COLO668 (cell line): Measurements from ENCODE around the gene UBE2O.

Source experiments
- DNase-seq: peaks from one replicate; lab custom pipeline; 2025; ENCODE audit not compliant: unreplicated experiment; lab: John Stamatoyannopoulos, UW

The UBE2O gene

DNA sequence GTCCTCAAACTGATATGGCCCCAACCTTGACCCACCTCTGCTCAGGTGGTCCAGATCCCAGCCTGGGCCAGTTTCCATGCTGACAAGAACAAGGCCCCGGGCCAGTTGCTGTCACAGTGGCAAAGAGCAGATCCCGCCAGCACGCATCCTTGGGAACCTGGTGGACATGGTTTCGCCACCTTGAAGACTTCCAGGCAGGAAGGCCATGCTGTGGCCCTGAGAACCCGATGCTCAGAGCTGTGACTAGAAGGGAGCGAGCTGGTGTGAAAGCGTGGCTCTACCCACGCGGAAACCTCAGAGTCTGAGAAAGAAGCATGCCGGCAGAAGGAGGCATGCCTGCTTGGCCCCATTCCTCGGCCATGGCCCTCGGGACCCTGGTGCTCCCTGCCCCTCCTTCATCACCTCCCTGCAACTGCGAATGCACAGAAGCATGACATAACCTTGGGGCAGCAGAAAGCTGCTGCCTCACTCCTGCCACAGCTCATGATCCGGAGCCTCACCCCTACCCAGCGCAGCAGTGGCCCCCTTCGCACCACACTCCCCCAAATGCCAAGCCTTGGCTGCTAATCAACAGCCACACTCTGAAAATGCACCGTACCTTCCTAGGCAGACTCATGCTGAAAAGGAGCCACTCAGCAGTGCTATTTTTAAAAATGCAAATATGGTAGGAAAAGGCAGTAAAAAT lies 33.2 kb downstream of the UBE2O start:
- DNase-seq = no peak

DNA sequence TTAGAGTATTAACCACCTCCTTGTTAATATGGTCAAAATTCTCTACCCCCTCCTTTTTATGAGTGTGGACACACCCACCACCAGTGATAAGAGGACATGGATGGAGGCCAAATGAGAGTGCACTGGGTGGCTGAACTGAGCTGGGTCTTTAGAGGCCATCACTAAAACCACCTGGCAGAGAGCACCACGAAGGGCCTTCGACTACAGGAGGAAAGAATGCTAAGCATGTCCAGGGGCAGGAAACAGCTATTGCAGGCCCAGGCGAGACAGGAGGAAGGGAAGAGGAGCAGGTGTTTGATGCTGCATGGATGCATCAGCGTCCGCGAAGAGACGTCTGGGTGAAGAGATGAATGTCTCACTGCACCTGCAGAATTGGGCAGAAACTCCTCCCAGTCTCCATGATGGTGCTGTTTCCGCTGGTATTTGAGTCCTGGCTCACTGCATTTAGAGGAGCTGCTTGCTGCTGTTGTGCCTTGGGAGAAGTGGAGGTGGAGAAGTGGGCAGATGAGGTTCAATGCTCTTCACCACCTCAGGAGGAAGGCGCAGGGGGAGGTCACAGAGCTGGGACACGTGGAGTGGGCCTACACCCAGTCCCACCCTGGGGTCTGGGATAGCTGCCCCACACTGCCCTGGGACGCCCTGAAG lies 35.3 kb downstream of the UBE2O start:
- DNase-seq = peak; percentile 32

DNA sequence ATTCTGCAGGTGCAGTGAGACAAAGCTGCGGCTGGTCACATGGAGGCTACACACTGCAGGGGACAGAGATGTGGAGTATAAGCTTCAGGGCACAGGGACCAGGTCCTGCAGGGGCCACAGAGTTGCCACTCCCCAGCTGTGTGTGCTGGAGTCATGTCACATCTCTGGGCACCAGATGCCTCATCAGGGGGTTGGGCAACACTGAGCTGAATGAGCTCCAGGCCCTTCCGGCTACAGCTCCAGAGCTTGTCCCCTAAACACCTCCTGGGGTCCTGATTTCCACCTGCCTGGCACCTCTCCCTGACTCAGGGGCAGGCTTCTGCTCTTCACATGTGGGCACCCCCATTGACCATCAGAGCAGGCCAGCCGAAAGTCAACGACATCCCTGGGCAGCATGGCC lies 36.1 kb downstream of the UBE2O start:
- no peak for DNase-seq

DNA sequence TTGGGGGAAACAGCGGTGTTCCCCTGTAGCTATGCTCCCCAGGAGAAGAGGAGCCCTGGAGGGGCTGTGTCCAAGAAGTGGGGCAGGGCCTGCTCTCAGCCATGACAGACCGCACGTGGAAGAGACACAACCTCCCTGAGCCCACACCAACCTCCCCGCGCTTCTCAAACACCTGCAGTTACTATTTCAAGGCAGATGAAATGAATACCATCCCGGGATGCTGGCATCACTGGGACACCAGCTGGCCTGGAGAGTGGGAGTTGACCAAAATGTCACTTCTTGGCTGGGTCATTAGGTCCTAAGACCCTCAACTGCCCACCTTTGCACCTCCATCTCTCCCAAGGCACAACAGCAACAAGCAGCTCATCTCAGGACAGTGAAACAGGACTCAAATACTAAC lies 36.5 kb downstream of the UBE2O start:
- DNase-seq = no peak

DNA sequence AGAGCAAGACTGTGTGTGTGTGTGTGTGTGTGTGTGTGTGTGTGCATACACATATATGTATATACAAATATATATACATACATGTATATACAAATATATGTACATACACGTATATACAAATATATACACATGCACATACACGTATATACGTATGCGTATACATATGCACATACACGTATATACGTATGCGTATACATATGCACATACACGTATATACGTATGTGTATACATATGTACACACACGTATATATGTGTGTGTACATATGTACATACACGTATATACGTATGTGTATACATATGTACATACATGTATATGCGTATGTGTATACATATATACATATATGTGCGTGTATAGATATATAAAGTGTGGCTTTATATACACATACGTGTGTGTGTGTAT lies 37.2 kb downstream of the UBE2O start:
- DNase-seq = no peak

DNA sequence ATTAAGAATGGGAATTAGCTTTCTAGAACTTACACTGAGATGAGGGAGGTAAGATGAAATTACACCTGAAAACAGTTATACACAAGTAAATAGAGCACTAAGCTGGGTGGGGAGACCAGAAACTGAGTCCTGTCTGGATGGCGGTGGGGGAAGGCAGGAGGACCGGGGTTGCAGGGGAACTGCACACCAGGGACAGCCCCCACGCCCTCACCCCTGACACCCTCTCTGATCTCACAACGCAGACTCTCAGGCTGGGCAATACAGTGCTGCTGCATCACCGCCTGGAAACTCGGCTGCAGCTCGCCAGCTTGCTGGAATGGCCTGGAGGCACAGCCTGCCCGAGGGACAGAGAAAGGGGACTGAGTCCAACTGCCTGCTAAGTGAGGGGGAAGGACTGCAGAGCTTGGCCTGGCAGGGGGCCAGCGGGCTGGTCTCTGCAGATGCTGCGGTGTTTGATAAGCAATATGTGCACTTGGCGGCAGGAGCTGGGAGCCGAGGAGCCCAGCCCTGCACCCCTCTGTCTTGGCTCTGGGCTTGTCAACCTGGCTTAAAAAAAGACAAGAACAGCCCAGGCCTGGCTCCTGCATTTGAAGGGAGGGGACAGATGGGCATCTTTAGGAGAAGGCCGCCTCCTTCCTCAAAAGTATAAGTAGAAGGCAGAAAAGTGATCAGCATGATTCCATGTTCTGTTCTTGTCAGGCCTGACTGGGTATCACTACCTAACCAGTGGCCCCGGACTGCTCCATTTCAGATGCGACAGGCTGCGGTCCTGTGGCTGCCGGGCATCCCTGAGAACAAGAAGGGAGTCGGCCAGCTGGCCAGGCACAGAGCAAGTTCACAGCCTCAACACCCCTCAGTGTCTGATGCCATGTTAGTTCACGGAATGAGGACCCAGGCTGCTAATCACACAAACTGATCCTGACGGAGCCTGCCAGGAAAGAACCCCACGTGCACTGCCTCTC lies 38.3 kb downstream of the UBE2O start:
- DNase-seq = peak; percentile 23

DNA sequence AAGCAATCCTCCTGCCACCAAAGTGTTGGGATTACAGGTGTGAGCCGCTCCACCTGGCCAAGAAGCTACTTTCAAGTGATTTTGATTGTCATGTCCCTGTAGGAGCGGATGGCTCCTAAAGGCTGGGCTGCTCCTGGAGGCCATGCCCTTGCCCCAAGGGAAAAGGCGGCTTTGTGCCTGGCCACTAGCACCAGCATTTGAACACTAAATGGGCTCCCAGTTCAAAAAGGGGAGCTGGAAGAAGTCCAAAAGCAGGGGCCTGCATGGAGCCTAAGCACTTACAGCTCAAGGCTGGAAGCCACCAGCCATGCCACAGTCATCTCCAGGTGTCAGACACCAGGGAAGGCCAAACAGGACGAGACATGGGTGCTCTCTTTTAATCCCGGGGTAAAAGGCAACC lies 41.7 kb downstream of the UBE2O start:
- DNase-seq = no peak

DNA sequence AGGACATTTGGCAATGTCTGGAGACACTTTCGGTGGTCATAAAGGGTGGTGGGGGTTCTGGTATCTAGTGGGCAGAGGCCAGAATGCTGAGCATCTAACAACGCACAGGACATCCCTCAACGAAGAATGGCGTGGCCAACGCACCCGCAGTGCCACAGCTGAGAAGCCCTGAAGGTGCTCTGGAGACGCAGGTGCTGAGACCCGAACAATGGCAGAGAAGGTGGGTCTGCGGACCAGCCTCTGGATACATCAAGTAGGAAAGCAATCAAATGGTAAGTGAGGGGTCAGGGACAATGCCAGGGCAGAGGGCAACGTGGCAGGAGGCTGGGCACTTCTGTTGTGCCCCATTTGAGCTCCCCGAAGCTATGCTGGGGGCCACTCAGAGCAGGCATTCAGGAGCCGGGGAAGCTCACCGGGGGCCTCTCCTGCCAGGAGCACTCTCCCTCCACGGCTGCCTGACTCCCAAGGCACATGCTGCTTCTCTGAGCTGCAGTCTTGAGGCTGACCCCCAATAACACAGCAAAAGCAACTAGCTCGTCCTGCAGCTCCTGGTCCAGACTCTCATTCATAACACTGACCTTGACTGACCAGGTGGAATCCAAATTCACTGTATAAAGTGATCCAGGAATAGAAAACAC lies 42.5 kb downstream of the UBE2O start:
- no peak for DNase-seq

DNA sequence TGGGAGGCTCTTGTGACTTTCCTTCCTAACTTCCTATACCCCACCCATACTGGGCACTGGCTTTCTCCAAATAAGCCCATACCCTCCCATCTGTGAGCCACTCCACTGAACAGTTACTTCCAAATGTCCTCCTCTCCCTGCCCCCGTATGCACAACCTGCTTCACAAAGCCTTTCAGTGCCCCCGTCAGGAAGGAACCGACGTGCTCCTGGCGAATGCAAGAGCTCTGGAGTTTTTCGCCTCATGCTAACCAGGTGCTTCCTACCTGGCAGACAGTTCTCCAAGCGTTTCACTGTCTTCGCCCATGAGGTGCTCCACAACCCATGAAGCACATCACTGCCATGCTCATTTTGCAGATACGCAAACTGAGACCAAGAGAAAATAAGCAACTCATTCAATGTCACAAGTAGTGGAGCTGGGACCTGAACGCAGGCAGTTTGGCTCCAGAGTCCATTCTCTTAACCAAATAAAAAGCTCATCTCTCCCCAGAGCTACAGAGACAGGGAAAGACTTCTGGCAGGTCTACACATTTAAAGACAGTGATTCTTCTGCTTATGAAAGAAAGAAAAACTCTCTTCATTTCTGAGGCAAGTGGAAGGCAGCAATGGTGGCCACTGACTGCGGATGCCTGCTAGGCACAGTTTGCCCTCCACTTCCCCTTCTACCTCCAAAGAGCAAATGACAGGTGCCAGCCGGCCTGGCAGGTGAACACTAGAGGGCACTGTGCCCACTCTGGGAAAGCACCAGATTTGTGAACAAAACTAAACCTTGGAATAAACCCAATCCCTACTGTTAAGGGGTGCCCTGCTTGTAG lies 44.7 kb downstream of the UBE2O start:
- DNase-seq = peak; percentile 55

DNA sequence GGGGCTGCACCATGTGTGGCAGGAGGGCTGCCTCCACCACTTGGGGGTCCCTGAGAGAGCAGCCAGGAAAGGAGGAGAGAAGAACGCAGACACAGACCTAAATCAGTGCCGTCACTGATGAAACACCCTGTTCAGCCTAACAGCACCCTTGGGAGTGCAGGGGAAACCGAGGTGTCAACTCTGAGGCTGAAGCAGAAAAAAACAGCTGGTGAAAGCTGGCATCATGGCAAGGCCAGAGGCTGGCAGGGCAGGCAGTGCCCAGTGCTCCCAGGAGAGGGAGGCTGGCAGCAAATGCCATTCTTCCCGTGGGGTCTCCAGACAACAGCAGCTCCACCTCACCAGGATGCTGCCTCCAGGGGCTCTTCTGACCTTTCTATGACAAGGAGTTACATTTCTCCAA lies 45.4 kb downstream of the UBE2O start:
- DNase-seq = no peak

DNA sequence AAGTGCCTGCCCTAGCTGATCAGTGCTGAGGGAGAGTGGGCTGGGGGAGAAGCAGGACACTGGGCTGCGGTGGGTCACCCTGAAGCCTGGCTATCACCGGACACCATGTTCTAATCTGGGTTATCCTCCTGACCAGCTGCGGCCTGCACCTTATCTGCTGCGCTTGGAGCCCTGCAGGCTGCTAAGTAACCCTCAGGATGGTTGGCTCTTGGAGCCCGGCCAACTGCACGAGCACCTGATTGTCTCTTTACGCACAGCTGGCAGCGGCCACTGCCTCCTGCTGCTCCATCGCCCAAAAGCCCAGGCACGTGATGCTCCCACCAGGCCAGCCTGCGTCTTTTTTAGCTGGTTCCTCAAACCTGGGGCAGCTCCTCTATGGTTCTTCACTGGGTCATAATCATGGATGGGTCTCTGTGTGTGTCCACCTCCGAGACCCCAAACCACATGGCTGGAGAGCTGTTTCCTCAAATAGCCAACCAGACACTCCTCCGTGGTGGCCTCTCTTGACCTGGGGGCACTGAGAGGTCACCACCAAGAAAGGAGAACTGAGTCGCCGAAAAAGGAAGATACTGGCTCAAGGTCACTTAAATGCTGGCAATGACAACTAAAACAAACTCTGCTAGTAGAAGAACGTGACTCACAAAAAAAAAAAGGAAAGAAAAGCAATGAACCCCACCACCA lies 46.8 kb downstream of the UBE2O start:
- DNase-seq = peak; percentile 86

DNA sequence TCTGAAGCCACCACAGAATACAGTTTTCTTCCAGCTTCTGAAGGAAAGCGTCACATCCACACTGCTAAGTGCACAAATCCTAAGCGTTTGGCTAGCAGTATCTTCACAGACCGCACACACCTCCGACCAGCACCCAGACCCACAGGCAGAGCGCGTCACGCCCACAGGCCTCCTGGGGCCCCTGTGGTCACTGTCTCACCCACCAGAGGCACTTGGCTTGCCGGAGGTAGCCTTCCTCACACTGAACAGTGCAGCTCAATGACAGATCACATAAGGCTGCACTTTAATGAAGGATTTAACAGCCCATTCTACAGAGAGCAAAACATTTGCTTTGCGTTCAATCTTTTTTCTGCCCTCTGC lies 47.4 kb downstream of the UBE2O start:
- no peak for DNase-seq

DNA sequence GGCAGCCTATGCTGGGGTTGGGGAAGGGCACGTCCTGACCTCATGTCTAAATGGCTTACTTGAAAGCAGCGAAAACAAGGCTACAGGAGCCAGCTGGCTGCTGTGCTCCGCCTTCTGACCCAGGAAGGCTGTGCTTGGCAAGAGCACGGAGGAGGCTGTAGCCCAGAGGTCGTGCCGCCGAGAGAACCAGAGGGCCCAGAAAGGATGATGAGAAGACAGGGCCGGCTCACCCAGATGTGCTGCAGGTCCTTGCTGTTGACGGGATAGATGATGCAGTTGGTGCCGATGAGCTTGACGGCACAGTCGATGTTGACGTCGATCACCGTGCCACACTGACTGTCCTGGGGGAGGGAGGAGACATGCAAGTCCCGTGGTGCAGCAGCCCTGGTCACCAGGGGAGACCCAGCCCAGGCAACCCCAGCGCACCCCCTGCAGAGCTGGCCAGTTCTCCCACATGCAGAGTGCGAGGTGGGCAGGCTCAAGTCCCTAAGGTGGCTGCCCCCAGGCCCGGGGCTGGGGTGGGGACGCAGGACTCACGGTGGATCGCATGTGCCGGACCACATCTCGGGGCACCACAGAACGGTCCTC lies 47.9 kb downstream of the UBE2O start:
- DNase-seq = no peak

DNA sequence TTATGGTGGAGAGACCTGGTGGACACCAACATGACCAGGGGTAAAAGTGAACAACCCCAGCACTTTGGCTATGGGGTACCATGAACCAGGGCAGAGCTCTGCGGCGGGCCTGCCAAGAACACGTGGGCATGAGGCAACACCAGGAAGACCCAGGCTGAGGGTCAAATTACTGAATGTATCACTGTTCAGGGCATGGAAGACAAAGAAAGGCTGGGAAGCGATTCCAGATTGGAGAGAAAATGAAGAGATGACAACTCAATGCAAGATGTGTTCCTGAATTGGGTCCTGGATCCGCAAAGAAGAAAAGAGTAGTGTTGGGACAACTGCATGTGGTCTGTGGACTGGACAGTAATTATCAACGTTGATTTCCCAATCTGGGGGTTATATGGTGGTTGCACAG lies 48.7 kb downstream of the UBE2O start:
- no peak for DNase-seq

DNA sequence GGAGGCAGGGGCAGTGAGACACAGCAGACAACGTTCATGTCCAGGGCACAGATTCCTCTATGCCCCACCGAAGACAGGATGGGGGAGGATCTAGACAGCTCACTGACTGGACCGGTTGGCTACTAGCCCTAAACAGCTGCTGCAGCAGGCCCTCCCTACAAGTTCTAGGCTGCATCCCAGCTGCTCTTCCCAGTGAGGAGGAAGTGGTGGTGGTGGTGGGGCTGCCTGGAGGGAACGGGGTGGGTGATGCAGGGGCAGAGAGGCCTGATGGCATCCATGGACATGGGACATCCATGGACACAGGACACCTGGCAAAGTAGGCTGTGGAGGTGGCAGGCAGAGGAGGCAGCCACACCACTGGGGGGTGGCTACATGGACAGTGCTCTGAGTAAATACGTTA lies 50.2 kb downstream of the UBE2O start:
- DNase-seq = no peak

DNA sequence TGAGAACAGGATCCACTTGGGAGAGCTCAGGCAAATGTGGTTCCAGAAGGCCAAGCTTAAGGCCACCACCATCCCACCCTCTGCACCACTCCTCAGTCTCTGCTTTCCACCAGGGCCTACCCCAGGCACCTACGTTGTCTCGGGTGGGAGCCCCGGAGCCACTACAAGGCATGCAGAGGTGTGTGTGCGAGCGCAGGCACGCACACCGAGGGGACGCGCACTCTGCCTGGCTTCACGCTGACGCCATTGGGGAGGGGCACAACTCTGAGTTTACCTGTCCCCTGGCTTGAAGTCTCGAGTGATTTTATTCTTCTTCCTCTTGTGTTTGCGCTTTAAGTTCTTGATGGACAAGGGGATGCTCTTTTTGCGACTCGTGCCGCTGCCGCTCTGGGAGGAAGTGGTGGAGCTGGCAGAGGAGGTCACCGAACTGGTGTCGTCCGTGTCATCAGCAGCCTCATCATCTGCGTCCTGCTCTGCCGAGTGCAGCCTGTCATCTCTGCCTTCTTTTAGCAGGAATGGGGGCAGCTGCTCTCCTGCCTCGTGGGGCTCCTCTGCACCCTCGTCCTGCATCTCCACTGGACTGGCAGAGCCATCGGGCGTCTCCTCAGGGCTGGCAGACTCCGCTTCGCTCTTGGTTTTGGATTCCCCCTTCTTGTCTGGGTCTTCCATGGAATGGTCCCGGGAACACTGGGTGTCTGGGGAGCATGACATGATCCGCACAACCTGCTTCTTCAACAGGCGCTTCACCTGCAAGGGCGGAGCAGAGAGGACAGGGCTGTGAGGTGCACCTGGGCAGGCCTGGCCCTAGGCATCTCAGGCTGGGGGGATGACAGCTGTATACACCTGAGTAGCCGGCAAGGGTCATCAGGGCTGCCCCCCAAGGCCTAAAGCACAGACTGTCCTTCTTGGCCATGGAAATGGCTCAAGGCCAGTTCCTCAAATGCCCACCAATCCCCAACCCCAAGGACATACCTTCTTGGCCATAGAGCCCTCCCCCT lies 53.5 kb downstream of the UBE2O start:
- DNase-seq = no peak

DNA sequence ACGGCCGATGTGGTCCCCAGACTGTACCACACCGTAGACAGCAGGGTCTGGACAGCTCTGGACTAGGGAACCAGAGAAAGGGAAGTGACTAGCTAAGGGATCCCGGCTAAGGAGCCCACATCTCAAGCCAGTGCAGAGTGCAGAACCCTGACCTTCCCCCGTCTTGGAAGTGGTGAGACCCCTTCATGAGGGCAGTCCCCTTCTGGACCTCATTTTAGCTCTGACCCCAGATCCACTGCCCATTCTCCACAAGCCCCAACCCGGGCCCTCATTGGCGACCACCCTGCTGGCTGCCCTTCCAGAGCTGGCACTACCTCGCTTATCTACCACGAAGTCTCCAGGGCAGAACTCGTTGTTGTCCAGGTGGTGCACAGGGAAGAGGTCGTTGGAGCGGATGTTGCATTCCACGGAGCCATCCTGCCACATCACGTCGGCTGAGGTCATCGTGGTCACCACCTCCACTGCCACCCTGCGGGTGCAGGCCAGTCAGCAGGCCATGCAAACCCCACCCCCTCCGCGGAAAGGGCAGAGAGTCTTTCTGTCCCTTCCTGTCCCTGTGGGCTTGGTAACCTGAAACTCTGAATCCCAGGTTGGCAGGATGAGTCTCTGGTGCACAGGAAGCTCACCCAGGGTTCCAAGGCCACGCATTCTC lies 54.3 kb downstream of the UBE2O start:
- no peak for DNase-seq
